Activated CD4-positive, alpha-beta T cell treated with anti-CD3 and anti-CD28 coated beads, Interleukin-2, amount 50 U/mL, for 24 hours (primary cell): ENCODE data around the gene KRTAP10-3.
"Not testable (repeated sequence)": the region's sequence is repeated elsewhere in the genome, so short reads cannot be mapped to it uniquely, and the experiment has no call there.

Experiments
- DNase-seq, 2 donors: peaks; one replicate each; pipeline ENCODE4 v3.0.0-alpha.2; 2020; ENCODE audit warnings: low read depth in 1 of 2, low spot score in 1 of 2

Gene KRTAP10-3

GRCh38 chr21:44558695-44559094 lies at the start of gene KRTAP10-3:
KRTAP10-3 (minus strand) TSS chr21:44558795; CDS start chr21:44558715, 80 bp downstream.
- DNase-seq: no peak

GRCh38 chr21:44606495-44606894 lies 47.9 kb upstream of the KRTAP10-3 start:
- no peak for DNase-seq

GRCh38 chr21:44603911-44604310 lies 45.3 kb upstream of the KRTAP10-3 start:
- no peak for DNase-seq

DNA sequence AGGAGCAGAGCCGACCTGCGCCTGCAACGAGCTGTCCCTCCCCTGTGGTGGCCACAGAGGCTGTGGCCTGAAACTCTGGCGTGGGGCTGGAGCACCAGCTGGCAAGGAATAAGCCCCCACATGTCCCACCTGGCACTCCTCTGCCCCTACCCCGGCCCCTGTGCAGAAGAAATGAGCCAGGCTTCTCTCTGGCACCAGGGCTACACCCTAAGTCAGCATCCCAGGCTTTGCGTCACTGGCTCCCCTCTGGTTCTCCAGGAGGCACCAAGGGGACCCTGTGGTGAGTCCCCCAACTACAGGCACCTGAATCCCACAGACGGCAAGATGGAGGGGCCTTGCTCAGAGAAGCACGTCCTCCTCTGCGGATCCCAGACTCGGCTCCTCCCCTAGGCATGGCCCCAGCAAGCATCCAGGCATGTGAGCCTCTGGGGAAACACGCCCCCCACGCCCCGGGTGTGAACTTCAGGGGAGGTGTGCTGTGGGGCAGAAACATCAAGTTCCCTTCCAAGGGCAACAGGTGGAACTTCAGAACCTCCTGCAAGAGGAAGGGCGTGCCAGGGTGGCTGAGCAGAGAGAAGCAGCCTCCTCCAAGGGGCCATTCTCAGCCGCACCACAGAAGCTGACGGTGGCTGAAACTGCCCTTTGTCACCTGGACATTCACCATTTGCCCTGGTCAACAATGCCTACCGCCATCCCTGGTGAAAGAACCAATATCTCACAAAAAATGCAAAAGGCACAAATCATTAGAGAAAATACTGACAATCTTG lies 44.7 kb upstream of the KRTAP10-3 start:
- no peak for DNase-seq

DNA sequence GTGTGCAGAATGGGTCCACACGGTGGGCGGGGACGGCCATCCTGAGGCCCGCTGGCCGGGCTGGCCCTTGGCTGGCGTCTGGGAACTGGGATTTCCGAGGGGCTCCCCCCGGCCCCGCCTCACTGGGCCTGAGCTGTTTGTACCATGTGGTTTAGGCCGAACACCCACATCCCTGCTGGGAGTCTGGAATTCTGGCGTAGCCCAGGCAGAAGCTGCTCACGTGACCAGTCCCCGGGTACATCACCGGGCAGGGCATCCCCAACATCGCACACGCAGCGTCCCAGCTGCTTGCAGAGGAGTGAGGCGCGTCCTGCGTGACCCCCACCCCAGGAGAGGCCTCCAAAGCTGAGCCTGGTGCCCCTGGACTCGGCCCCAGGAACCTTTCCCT lies 43.9 kb upstream of the KRTAP10-3 start:
- no peak for DNase-seq

DNA sequence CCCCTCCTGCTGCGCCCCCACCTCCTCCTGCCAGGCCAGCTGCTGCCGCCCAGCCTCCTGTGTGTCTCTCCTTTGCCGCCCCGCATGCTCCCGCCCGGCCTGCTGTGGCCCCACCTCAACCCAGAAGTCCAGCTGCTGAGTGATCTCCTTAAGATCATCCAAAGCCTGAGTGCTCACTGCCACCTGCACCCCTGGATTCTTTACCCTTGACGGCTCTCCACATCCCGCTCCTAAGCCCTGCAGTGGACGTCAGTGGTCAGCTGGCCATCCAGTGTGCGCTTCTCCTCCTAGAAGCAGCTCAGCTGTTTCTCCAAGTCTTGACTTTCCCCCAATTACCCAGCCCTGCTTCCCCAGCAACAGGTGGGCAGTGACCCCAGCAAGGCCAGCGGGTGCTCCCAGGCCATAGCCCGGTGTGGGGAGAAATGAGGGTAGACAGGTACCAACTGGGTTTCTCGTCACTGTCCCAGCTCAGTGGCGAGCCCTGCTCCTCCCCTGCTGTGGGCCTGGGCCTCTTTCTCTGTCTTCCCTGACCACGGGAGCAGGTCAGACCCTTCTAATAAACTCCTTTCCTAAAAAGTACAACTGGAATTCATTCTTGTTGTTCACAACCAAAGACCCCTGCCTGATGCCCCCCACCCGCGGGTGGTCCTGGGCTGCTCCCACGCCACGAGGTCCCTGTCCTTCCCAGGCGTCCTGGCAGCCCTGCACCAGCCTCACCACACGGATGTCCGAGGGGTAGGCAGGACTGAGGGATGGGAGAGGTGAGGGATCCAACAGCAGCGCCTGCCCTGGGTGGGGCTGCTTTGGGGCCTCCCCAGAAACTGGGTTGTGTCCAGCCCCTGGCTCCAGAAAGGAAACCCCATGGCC lies 43.2 kb upstream of the KRTAP10-3 start:
- no peak for DNase-seq

- not testable (repeated sequence) for DNase-seq
These were observed 42.5 kb upstream of the KRTAP10-3 start for GRCh38 chr21:44601091-44601490.

- not testable (repeated sequence) for DNase-seq
These were observed 41.8 kb upstream of the KRTAP10-3 start, which contains the start of gene KRTAP10-7 for GRCh38 chr21:44600118-44600978. KRTAP10-7 (plus strand) TSS chr21:44600597; CDS start chr21:44600622, 25 bp downstream.

DNA sequence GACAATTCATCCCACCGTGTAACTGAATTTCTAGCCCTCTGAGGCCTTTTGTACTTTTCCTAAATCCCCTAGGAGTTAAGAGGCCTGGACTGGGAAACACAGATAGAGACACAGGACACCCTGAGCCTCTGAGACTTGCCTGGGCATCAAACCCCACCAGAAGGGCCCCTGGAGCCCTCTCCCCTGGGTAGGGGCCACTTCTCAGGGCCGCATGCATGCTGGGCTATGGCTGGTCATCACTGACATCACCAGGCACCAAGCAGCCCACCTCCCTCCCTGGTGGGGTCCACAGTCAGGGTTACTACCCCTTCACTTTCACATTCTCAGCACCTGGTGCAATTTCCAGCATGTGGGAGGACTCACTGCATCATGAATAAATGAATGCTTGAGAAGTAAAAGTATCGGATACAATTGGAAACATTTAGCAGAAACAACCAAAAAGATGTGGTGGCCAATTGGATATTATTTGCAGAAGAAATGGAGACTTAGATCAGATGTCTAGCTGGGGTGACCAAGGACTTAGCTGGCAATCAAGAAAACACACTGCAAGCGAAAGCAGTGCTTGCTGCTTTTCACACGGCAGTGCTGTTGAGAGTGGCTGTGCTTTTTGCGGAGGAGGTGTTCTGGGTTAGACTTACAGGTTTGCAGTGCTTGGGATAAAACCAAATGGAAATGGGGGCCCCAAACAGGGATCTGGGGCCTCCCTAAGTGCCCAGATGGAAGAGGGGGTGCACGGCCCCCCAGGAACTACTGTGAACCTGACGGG lies 40.9 kb upstream of the KRTAP10-3 start:
- DNase-seq: no peak

DNA sequence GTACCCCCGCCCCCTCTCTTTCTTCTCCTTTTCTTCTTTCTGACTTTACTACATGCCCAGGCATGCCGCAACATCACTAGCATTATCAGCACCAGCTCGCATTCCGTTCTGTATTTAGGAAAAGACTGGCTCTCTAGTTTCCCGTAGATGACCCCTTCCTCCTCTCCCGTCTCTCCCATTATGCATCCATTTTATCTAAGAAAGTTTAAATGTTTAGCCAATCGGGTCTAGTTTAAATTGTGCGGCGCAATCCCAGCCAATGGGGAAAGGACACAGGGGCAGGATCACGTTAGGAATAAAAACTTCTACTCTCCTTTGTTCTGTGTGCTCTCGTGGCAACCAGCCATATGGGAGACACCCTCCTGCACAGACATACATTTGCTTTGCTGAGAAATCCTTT lies 39.5 kb upstream of the KRTAP10-3 start:
- DNase-seq: no peak

- DNase-seq: no peak
These were observed 37.6 kb upstream of the KRTAP10-3 start for GRCh38 chr21:44596068-44596725.

- DNase-seq: no peak
These were observed 36.9 kb upstream of the KRTAP10-3 start for GRCh38 chr21:44595524-44595923.

GRCh38 chr21:44594406-44594916 lies 35.9 kb upstream of the KRTAP10-3 start:
- no peak for DNase-seq

- DNase-seq: no peak
These were observed 35.2 kb upstream of the KRTAP10-3 start for GRCh38 chr21:44593598-44594405.

DNA sequence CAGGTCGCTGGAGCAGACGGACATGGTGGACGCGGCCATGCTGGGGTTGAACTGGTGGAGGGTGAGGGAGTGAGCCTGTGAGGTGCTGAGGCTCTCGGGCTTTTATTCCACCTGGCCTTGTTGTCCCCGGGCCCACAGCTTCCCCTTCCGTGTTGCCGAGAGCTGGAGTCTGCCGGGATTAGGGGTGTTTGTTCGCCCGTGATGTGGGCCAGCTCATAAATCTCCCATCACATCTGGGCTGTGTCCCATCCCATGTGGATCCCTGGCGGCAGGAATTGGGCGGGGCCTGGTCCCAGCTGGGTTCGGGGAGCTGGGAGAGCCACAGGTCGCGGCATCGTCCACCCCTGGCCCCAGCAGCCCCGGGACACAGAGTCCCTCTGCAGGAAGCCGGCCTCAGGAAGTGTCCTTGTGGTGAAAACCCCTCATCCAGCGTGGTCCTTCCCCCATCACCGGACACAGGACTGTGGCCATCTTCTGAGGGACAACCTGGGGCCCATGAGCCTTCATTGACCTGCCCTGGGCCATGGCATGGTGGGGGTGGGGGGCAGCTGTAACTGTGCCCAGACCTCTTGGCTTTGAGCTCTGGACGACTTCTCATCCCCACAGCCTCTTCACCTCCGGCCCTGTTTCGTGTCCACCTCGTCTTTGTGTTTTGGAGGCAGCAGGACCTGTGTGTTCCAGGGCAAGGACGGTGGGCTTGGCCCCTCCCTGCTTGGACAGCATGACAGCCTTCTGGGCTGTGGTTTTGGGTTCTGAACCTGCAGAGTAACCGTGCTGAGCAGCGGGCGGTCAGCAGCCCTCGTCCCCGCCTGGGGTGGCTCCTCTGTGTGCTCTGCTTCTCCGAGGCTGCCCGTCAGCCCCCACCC lies 34.1 kb upstream of the KRTAP10-3 start, which contains the start of gene KRTAP10-6:
Gene KRTAP10-6, minus strand, starts transcription at position 60 of the 866 bp plus-strand sequence. Its CDS starts 21 bp downstream, at position 39.
- DNase-seq: no peak

DNA sequence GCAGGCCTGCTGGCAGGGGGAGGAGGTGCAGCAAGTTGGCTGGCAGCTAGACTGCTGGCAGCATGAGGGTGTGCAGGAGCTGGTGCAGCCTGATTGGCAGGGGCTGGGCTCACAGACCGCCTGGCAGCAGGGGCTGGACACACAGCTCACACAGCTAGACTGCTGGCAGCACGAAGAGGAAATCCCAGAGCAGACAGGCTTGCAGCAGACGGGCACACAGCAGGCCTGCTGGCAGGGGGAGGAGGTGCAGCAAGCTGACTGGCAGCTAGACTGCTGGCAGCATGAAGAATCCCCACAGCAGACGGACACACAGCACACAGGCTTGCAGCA lies 33.2 kb upstream of the KRTAP10-3 start:
- DNase-seq: not testable (repeated sequence)

DNA sequence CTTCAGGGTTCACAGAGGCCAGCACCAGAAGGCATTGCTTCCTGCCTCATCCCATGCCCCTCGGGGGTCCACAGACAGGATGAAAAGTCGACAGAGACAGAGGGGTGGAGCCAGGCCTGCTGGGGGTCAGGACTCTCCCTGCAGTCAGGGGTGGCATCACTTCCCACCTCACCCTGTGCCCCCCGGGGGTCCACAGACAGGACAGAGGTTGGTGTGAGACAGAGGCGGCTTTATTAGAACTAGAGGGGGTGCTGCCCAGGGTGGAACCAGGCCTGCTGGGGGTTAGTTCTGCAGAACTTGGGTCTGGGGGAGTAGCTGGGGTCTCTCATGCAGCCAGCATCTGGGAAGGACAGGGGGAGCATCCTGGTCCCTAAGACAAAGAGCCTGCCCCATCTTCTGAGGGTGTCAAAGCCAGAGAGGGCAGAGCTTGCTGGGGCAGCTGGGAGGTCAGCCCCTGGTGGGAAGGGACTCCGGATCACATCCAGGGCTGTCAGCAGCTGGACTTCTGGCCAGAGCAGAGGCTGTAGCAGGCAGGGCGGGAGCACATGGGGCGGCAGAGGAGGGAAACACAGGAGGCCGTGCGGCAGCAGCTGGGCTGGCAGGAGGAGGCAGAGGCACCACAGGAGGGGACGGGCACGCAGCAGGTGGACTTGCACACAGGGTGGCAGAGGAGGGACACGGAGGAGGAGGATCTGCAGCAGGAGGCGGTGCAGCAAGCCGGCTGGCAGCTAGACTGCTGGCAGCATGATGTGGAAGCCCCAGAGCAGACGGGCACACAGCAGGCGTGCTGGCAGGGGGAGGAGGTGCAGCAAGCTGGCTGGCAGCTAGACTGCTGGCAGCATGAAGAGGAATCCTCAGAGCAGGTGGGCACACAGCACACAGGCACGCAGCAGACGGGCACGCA lies 32.6 kb upstream of the KRTAP10-3 start:
- DNase-seq: not testable (repeated sequence)
